PC-3 (cell line): ENCODE data around the gene APBB2. TPM values are rescaled to one million over a fixed set of nuclear protein-coding genes. Genes with fewer than 3 reads are reported as not detected.

ENCODE experiments used
- ATAC-seq: fragments of 200-7000 bp; cut with Tn5 transposase; 2 replicates; pipeline ENCODE4 v1.9.1; 2020; ENCODE audit warnings: mild to moderate bottlenecking, moderate library complexity
- BruUV-seq: library from RNA; stranded (reverse); fragments of 400-500 nt; replicated peaks from 2 replicates; lab custom pipeline; 2021; lab: Mats Ljungman, UMichigan
- CTCF ChIA-PET: fragments of 300-600 bp; sonication (Branson Sonifier 250); formaldehyde crosslinking; loops from one replicate; lab custom pipeline; 2022; ENCODE audit warnings: antibody characterized with exemption; lab: Charles Lee
- POLR2A ChIA-PET: fragments of 300-600 bp; sonication (Branson Sonifier 250); formaldehyde crosslinking; loops from one replicate; lab custom pipeline; 2022; ENCODE audit warnings: antibody characterized with exemption; ENCODE audit not compliant: unreplicated experiment; lab: Charles Lee
- DNase-seq: peaks from one replicate; pipeline ENCODE4 v3.0.0-alpha.2; 2015
- H2AFZ ChIP-seq: fragments of 300-600 bp; sonication (generic); 2 replicates; pipeline ENCODE4 v1.6.0; 2016; ENCODE audit warnings: antibody characterized with exemption, low read length
- H3F3A ChIP-seq: fragments of 300-600 bp; sonication (generic); one replicate; pipeline ENCODE4 v1.6.0; 2017; ENCODE audit warnings: antibody characterized with exemption, low read length, control low read depth, mild to moderate bottlenecking; ENCODE audit not compliant: unreplicated experiment
- H3K27ac ChIP-seq: fragments of 300-600 bp; sonication (generic); 2 replicates; pipeline ENCODE4 v1.5.1; 2016; ENCODE audit warnings: mild to moderate bottlenecking, low read length
- H3K27me3 ChIP-seq: fragments of 300-600 bp; sonication (generic); 2 replicates; pipeline ENCODE4 v1.6.1; 2016; ENCODE audit warnings: low read length, mixed read lengths
- H3K36me3 ChIP-seq: fragments of 300-600 bp; sonication (generic); 2 replicates; pipeline ENCODE4 v1.6.1; 2016; ENCODE audit warnings: low read depth, mixed run types, low read length, mixed read lengths
- H3K4me1 ChIP-seq: fragments of 300-600 bp; sonication (generic); 2 replicates; pipeline ENCODE4 v1.5.1; 2016; ENCODE audit warnings: low read length; ENCODE audit not compliant: insufficient read depth
- H3K4me2 ChIP-seq: fragments of 300-600 bp; sonication (generic); 2 replicates; pipeline ENCODE4 v1.6.0; 2016; ENCODE audit warnings: low read length
- H3K4me3 ChIP-seq: fragments of 300-600 bp; sonication (generic); 2 replicates; pipeline ENCODE4 v1.5.1; 2016; ENCODE audit warnings: mild to moderate bottlenecking, low read length, mixed read lengths
- H3K79me2 ChIP-seq: fragments of 300-600 bp; sonication (generic); 2 replicates; pipeline ENCODE4 v1.6.1; 2017; ENCODE audit warnings: low read length, mixed read lengths
- H3K9ac ChIP-seq: fragments of 300-600 bp; sonication (generic); 2 replicates; pipeline ENCODE4 v1.6.0; 2016; ENCODE audit warnings: mild to moderate bottlenecking, low read length
- H3K9me2 ChIP-seq: fragments of 300-600 bp; sonication (generic); replicated peaks from 2 replicates; pipeline ENCODE4 v1.6.1; 2016; ENCODE audit warnings: mixed run types, low read length, mixed read lengths
- H3K9me3 ChIP-seq: fragments of 300-600 bp; sonication (generic); 2 replicates; pipeline ENCODE4 v1.6.1; 2016; ENCODE audit warnings: low read length, mixed read lengths
- H4K20me1 ChIP-seq: fragments of 300-600 bp; sonication (generic); 2 replicates; pipeline ENCODE4 v1.6.1; 2016; ENCODE audit warnings: low read length, mixed read lengths
- EZH2 ChIP-seq: fragments of 300-600 bp; sonication (generic); IDR thresholded peaks from one replicate; pipeline ENCODE4 v1.6.1; 2017; ENCODE audit warnings: antibody characterized with exemption, mild to moderate bottlenecking, low read length; ENCODE audit not compliant: unreplicated experiment
- EZH2phosphoT487 ChIP-seq: fragments of 300-600 bp; sonication (generic); IDR thresholded peaks from 2 replicates; pipeline ENCODE4 v1.6.1; 2018; ENCODE audit warnings: mild to moderate bottlenecking, antibody characterized with exemption, low read length, borderline replicate concordance
- intact Hi-C: fragments of 100-400 bp; cut with micrococcal nuclease; formaldehyde crosslinking; loops from 2 replicates; pipeline ENCODE4 v1.9.0; 2023
- total RNA-seq: library from RNA; depleted of rRNA; stranded (reverse); fragments of >200 nt; gene quantifications from 2 replicates; pipeline ENCODE4 v1.2.3, GENCODE V29; 2014
- TF ChIP-seq, protein P1 (sequence below): fragments of 300-600 bp; sonication (generic); conservative IDR thresholded peaks from 2 replicates; pipeline ENCODE4 v1.5.1; 2017; ENCODE audit warnings: antibody characterized with exemption, low read depth, mild to moderate bottlenecking, low read length

Gene APBB2
- total RNA-seq, 1 experiment from 2014 or later = 24.7 TPM

DNA sequence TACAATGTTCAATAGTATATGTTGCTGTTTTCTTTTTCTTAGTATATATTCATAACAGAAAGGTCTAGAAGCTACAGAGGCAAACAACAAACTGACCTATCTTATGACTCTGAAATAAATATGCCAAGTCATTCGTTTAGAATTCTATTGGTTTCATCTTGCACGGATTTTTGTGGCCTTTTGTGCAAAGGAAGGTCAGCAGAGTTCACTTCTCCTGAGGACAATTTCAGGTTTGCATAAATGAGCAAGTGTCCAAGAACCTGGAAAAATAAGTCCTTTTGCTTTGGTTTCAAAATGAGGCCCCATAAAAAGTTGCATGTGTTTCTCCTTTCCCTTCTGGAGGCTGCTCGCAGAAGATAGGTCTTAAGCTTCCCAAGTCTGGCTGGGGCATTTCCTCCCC is 156.9 kb downstream of the APBB2 start:
- DNase-seq (peak; percentile 10), ATAC-seq (no peak)
- H3K9ac ChIP-seq = no peak overlapping the region
- BruUV-seq = no TSS peak
- H3K27ac ChIP-seq = no peak overlapping the region
- ChIA-PET POLR2A (no interaction called here), CTCF (no interaction called here)
- H3K27me3 ChIP-seq = no peaks in the 10 kb centered on the region
- intact Hi-C loops = no loop called here
- no peaks in the 10 kb centered on the region for H4K20me1 ChIP-seq
- H3K9me2 ChIP-seq = no peaks in the 10 kb centered on the region
- no peaks in the 10 kb centered on the region for H3K9me3 ChIP-seq
- no peaks in the 10 kb centered on the region for H3K36me3 ChIP-seq
- no peak overlapping the region for H2AFZ ChIP-seq
- no peaks in the 10 kb centered on the region for H3F3A ChIP-seq
- no peak overlapping the region for H3K4me3 ChIP-seq
- no peaks in the 10 kb centered on the region for H3K79me2 ChIP-seq
- TF ChIP-seq EZH2phosphoT487 (no peak), EZH2 (no peak)
- TF ChIP-seq, protein P1, sequence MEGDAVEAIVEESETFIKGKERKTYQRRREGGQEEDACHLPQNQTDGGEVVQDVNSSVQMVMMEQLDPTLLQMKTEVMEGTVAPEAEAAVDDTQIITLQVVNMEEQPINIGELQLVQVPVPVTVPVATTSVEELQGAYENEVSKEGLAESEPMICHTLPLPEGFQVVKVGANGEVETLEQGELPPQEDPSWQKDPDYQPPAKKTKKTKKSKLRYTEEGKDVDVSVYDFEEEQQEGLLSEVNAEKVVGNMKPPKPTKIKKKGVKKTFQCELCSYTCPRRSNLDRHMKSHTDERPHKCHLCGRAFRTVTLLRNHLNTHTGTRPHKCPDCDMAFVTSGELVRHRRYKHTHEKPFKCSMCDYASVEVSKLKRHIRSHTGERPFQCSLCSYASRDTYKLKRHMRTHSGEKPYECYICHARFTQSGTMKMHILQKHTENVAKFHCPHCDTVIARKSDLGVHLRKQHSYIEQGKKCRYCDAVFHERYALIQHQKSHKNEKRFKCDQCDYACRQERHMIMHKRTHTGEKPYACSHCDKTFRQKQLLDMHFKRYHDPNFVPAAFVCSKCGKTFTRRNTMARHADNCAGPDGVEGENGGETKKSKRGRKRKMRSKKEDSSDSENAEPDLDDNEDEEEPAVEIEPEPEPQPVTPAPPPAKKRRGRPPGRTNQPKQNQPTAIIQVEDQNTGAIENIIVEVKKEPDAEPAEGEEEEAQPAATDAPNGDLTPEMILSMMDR = no peak
- H3K4me2 ChIP-seq = no peak overlapping the region
- no peaks in the 10 kb centered on the region for H3K4me1 ChIP-seq

DNA sequence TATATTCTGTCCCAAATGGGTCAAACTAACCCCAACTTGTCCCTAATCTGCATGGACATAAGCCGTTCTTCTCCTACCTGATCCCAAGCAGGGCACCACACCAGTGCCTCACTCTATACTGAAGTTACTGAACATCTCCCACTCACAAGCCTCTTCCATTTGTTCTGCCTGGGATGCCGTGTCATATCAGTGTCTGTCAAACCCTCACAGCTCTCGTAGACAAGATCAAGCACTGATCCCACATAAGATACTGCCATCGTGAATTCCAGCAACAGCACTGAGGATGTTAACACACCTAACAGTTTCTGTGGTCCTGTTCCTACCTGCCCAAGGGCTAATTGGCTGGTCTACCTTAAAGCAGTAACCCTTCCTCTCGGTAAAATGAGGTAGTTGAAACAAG is 162.1 kb downstream of the APBB2 start:
- Histone ChIP-seq H4K20me1 (no peaks in the 10 kb centered on the region), H3K4me3 (no peak overlapping the region), H3F3A (no peaks in the 10 kb centered on the region), H3K79me2 (no peaks in the 10 kb centered on the region), H3K9me3 (no peaks in the 10 kb centered on the region), H3K4me2 (no peak overlapping the region), H3K27me3 (no peaks in the 10 kb centered on the region), H3K9ac (no peak overlapping the region), H3K9me2 (no peaks in the 10 kb centered on the region), H3K4me1 (no peaks in the 10 kb centered on the region), H3K27ac (no peak overlapping the region), H2AFZ (no peak overlapping the region), H3K36me3 (no peaks in the 10 kb centered on the region; the same call in 1 of the 2 replicates)
- POLR2A ChIA-PET = no interaction called here
- TF ChIP-seq EZH2 (no peak), EZH2phosphoT487 (no peak)
- TF ChIP-seq, protein P1 = no peak
- CTCF ChIA-PET = no interaction called here
- ATAC-seq (no peak), DNase-seq (no peak)
- intact Hi-C loops = no loop called here
- no TSS peak for BruUV-seq

DNA sequence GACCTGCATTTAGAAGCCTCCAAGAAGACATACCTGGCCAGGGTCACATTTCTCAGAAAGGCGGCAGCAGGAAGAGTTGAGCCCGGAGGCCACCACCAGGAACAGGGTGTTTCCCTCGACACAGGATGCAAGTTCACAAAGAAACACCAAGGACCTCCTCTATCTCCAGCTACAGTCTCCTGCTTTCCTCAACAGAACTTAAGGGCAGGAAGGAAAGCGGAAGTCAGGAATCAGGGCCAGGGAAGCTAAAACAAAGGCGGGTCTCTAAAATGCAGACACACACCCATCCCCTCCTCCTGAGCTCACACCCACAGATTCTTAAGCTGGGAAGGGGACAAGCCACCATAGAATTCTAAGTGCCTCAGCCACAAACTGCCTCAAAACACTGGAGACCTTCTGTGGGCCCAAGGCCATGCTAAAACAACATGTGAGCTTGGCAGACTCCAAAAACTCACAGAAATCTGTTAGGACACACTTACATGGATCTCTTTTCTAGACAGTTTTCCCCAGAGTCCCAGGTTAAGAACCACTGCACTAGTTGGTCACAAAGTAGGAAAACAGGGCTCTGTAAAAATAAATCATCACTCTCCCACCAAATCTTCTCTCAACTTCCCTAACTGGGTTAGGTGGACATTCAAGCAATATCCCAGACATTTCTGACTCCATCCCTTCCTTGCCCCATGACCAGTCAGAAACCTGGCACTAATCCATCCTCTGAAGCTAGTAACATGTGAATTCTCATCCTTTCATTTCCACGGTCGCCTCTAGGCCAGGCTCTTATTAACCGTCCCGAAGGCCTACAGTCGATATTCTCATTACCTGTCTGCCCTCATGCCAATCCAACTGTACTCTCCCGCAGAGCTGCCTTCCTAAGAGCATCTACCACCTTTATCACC is 163.2 kb downstream of the APBB2 start:
- no peaks in the 10 kb centered on the region for H3K79me2 ChIP-seq
- ChIA-PET CTCF (interaction anchor here (0.9 kb wide), 1 partner anchor 27 kb away, joined by 4 read pairs; no protein-coding TSS in a partner anchor), POLR2A (no interaction called here)
- H2AFZ ChIP-seq = no peak overlapping the region
- no TSS peak for BruUV-seq
- H3K27me3 ChIP-seq = no peaks in the 10 kb centered on the region
- H3K36me3 ChIP-seq = no peaks in the 10 kb centered on the region; the same call in 1 of the 2 replicates
- H3K4me2 ChIP-seq = no peak overlapping the region
- H3F3A ChIP-seq = no peaks in the 10 kb centered on the region
- no peak overlapping the region for H3K27ac ChIP-seq
- intact Hi-C loops = no loop called here
- DNase-seq (no peak), ATAC-seq (no peak)
- no peaks in the 10 kb centered on the region for H3K9me3 ChIP-seq
- TF ChIP-seq EZH2phosphoT487 (no peak), EZH2 (no peak)
- TF ChIP-seq, protein P1 = no peak
- H3K9me2 ChIP-seq = no peaks in the 10 kb centered on the region
- H4K20me1 ChIP-seq = no peaks in the 10 kb centered on the region
- H3K9ac ChIP-seq = no peak overlapping the region
- H3K4me1 ChIP-seq = no peaks in the 10 kb centered on the region
- H3K4me3 ChIP-seq = no peak overlapping the region
